A549 (cell line): ENCODE measurements around the gene POU4F1.

Source experiments
- CHD2 ChIP-seq: fragments of 150-350 bp; IDR thresholded peaks from 2 replicates; pipeline ENCODE4 v1.6.1; 2014; ENCODE audit warnings: low read length; ENCODE audit not compliant: partially characterized antibody
- CTCF ChIP-seq: fragments of >200 bp; sonication (Bioruptor Twin); formaldehyde crosslinking; IDR thresholded peaks from 3 replicates; pipeline ENCODE4 v1.5.1; 2016
- POLR2A ChIP-seq: IDR thresholded peaks from 2 replicates; pipeline ENCODE4 v1.6.1; 2012; ENCODE audit warnings: mild to moderate bottlenecking, low read length
- TP53 ChIP-seq: fragments of 250-450 bp; sonication (Bioruptor Pico); IDR thresholded peaks from 2 replicates; pipeline ENCODE4 v1.5.0; 2021; ENCODE audit warnings: mild to moderate bottlenecking, moderate library complexity
- TF ChIP-seq, protein P1 (sequence below): fragments of 450-650 bp; IDR thresholded peaks from 2 replicates; pipeline ENCODE4 v1.6.1; 2014; ENCODE audit warnings: antibody characterized with exemption

DNA sequence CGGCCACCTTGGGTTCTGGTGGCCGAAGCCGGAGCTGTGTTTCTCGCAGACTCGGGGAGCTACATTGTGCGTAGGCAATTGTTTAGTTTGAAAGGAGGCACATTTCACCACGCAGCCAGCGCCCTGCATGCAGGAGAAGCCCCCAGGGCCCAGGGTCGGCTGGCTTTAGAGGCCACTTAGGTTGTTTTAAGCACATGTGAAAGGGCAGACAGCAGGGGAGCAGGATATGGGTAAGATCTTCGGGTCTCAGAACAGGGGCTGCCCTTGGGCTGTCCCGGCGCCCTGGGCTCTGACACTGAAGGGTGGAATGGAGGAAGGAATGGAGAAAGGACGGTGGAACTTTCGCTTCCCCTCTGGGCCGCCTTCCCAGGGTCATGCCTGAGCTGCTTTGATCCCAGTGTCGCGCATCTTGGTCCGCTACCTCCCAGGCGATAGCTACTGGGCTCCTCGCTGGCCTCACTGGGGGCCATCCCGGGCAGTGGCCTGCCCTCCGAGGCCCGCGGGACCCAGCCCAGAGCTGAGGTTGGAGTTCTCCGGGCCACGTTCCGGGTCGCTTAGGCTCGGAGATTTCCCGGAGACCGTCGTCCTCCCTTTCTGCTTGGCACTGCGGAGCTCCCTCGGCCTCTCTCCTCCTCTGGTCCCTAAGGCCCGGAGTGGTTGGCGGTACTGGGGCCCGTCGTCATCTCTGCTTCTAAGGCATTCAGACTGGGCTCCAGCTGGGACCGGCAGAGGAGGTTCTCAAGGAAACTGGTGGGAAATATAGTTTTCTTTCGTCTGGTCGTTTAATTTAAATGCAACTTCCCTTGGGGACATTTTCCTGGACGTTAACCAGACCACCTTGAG is 4.3 kb upstream of the POU4F1 start:
- TF ChIP-seq, protein P1, sequence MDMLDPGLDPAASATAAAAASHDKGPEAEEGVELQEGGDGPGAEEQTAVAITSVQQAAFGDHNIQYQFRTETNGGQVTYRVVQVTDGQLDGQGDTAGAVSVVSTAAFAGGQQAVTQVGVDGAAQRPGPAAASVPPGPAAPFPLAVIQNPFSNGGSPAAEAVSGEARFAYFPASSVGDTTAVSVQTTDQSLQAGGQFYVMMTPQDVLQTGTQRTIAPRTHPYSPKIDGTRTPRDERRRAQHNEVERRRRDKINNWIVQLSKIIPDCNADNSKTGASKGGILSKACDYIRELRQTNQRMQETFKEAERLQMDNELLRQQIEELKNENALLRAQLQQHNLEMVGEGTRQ: no peak
- no peak for TF ChIP-seq CHD2
- TF ChIP-seq CTCF: no peak
- no peak for TF ChIP-seq TP53
- TF ChIP-seq POLR2A: no peak
